GM19324 (cell line): ENCODE data around the gene HARS2.
A peak's percentile ranks its signal among the peaks of the same experiment; 100 is the strongest.
"Not testable (repeated sequence)": the region's sequence is repeated elsewhere in the genome, so short reads cannot be mapped to it uniquely, and the experiment has no call there.

Experiments
- ATAC-seq: cut with Tn5 transposase; IDR thresholded peaks from one replicate; pipeline ENCODE4 v1.9.1; 2021; ENCODE audit warnings: mild to moderate bottlenecking, moderate library complexity; ENCODE audit not compliant: unreplicated experiment, low FRiP score

The HARS2 gene

GRCh38 chr5:140690941-140691924 is at the start of gene HARS2, which contains the start of gene HARS1:
HARS2 (plus strand) TSS chr5:140691455; CDS start chr5:140691649, 194 bp downstream.
HARS1 (minus strand) TSS chr5:140691370; CDS start chr5:140691304, 66 bp downstream.
- peak; percentile 98 for ATAC-seq

GRCh38 chr5:140641716-140642115 is 49.5 kb upstream of the HARS2 start:
- no peak for ATAC-seq

- ATAC-seq, result no peak
Observed at GRCh38 chr5:140642718-140643117, 48.5 kb upstream of the HARS2 start.

- ATAC-seq, result peak; percentile 21
Observed at GRCh38 chr5:140647042-140647419, 44.2 kb upstream of the HARS2 start.

GRCh38 chr5:140658870-140659269 is 32.4 kb upstream of the HARS2 start:
- no peak for ATAC-seq

GRCh38 chr5:140660371-140660770 is 30.9 kb upstream of the HARS2 start:
- ATAC-seq, result not testable (repeated sequence)

GRCh38 chr5:140664030-140664358 is 27.3 kb upstream of the HARS2 start:
- no peak for ATAC-seq

GRCh38 chr5:140664359-140665119 is 26.7 kb upstream of the HARS2 start, which contains the start of gene WDR55:
WDR55 (plus strand) TSS chr5:140664904; CDS start chr5:140664913, 9 bp downstream.
- peak; percentile 97 for ATAC-seq

- not testable (repeated sequence) for ATAC-seq
Observed at GRCh38 chr5:140671035-140671434, 20.2 kb upstream of the HARS2 start.

GRCh38 chr5:140671472-140672125 is 19.7 kb upstream of the HARS2 start:
- no peak for ATAC-seq

GRCh38 chr5:140672455-140673186 is 18.6 kb upstream of the HARS2 start:
- no peak for ATAC-seq

- ATAC-seq, result no peak
Observed at GRCh38 chr5:140673187-140673976, 17.9 kb upstream of the HARS2 start, which contains the start of gene DND1. DND1 (minus strand) TSS chr5:140673576; CDS start chr5:140673542, 34 bp downstream.

- ATAC-seq, result no peak
Observed at GRCh38 chr5:140674211-140674610, 17.0 kb upstream of the HARS2 start.

- ATAC-seq, result no peak
Observed at GRCh38 chr5:140674629-140675028, 16.6 kb upstream of the HARS2 start.

- peak; percentile 62 for ATAC-seq
Observed at GRCh38 chr5:140677947-140678346, 13.3 kb upstream of the HARS2 start.

GRCh38 chr5:140678993-140679392 is 12.3 kb upstream of the HARS2 start:
- ATAC-seq, result no peak

GRCh38 chr5:140690376-140690932 is 801 bp upstream of the HARS2 start:
- ATAC-seq, result no peak

GRCh38 chr5:140694276-140694675 is 3.0 kb downstream of the HARS2 start:
- no peak for ATAC-seq
